ENCODE measurements around the gene GP2. TPM values are rescaled to one million over a fixed set of nuclear protein-coding genes. Genes with fewer than 3 reads are reported as not detected.

GP2 gene
- total and polyA plus RNA-seq, 2 of the 4 experiments (the other 2 are of a cell fraction): not detected

DNA sequence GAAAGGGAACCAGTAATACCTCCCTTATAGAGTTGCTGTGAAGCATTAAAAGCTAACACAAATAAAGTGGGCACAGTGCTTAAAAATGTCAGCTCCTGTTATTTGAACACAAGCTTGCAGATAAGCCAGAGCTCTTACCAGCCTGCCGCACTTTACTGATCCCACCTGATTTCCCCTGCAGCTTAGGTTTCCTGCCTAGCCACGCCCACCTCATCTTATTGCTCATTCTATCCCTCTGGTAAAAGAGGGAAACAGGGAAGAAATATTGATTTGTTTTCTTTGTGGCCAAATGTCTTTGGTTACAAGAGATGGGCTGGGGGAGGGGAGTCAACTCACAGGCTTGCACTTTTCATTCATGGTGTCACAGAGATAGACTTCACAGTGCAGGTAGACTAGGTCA lies 9.6 kb upstream of the GP2 start:
- Histone ChIP-seq H2BK120ac (ENCODE audit: low read depth, low read length) (no peak overlapping the region), H3K14ac (replicated peaks; ENCODE audit: low read depth, low read length) (no peak overlapping the region), H3K4me1 (ENCODE audit: control insufficient read depth, insufficient read depth, low read length) (no peaks in the 10 kb centered on the region), H3K9me1 (ENCODE audit: insufficient read depth, low read length) (no peaks in the 10 kb centered on the region), H3K18ac (ENCODE audit: low read depth, low read length) (no peak overlapping the region), H2AFZ (replicated peaks; ENCODE audit: low read length, poor library complexity) (no peak overlapping the region), H3K27ac (ENCODE audit: insufficient read depth, low read length) (no peak overlapping the region), H2BK20ac (ENCODE audit: low read depth, low read length) (no peak overlapping the region), H3K4ac (ENCODE audit: low read depth, low read length) (no peak overlapping the region), H2AK5ac (ENCODE audit: low read depth, low read length) (no peak overlapping the region), H3K79me1 (ENCODE audit: low read depth in 1 of 2, low read length in 2 of 2) (no peaks in the 10 kb centered on the region), H3K56ac (ENCODE audit: extremely low read depth, insufficient read depth, low read length) (no peak overlapping the region), H4K91ac (ENCODE audit: insufficient read depth, low read depth, low read length) (no peak overlapping the region), H2AK9ac (replicated peaks; ENCODE audit: low read depth, low read length, poor library complexity) (no peak overlapping the region), H3K9ac (ENCODE audit: low read depth, low read length) (no peak overlapping the region), H4K20me1 (ENCODE audit: insufficient read depth, low read length) (no peaks in the 10 kb centered on the region), H4K8ac (ENCODE audit: low read depth in 2 of 2, low read length in 2 of 2) (no peak overlapping the region), H4K5ac (ENCODE audit: low read depth, low read length) (no peak overlapping the region), H3K4me3 (ENCODE audit: insufficient read depth, low read depth, low read length) (no peak overlapping the region), H2BK15ac (ENCODE audit: low read depth, low read length) (no peak overlapping the region), H3K4me2 (ENCODE audit: low read depth, low read length) (no peak overlapping the region), H2BK5ac (ENCODE audit: low read depth, low read length, poor library complexity, severe bottlenecking) (no peak overlapping the region), H3K27me3 (ENCODE audit: control insufficient read depth, insufficient read depth, low read length) (no peaks in the 10 kb centered on the region), H3K9me3 (ENCODE audit: control insufficient read depth, insufficient read depth, low read length) (peaks cover 16% of the 10 kb centered on the region), H3K23ac (ENCODE audit: low read depth, low read length) (no peak overlapping the region), H3K36me3 (ENCODE audit: control insufficient read depth, insufficient read depth, low read length) (no peaks in the 10 kb centered on the region)
- dilution Hi-C loops (cut with HindIII; ENCODE audit: low sequenced_read_pairs, unreplicated experiment): no loop called here
- CTCF ChIA-PET: no interaction called here
- DNase-seq: no peak
- in situ Hi-C loops (cut with MboI; ENCODE audit: low sequenced_read_pairs): loop anchor here (25.0 kb wide), 1 partner anchor 175 kb away; no protein-coding TSS in a partner anchor
- intact Hi-C loops (cut with micrococcal nuclease): no loop called here
- POLR2A ChIA-PET (ENCODE audit: unreplicated experiment): no interaction called here
- WGBS, 2 experiments (ENCODE audit: extremely low coverage in 2 of 2, insufficient read length in 1 of 2): no CpG with 5 or more reads among the region's 2 CpGs
- BruUV-seq (replicated peaks): no TSS peak
- no peak for ATAC-seq (ENCODE audit: low read depth)
- no peak for TF ChIP-seq MXI1 (IDR thresholded peaks at IDR 0.05; ENCODE audit: borderline replicate concordance, low read depth, low read length)
- no peak for TF ChIP-seq CEBPB (IDR thresholded peaks at IDR 0.05; ENCODE audit: low read depth, low read length)
- TF ChIP-seq POLR2A (IDR thresholded peaks at IDR 0.05; ENCODE audit: low read depth, low read length): no peak
- TF ChIP-seq CHD1 (IDR thresholded peaks at IDR 0.05; ENCODE audit: low read depth, low read length): no peak
- no peak for TF ChIP-seq NFE2L2 (IDR thresholded peaks at IDR 0.05; ENCODE audit: low read depth, low read length)
- TF ChIP-seq RFX5 (IDR thresholded peaks at IDR 0.05; ENCODE audit: low read depth, low read length): no peak
- TF ChIP-seq FOS (IDR thresholded peaks at IDR 0.05; ENCODE audit: low read depth, low read length): no peak
- no peak for TF ChIP-seq RAD21 (IDR thresholded peaks at IDR 0.05; ENCODE audit: low read length)
- no peak for TF ChIP-seq RCOR1 (IDR thresholded peaks at IDR 0.05; ENCODE audit: insufficient replicate concordance, low read length)
- TF ChIP-seq, protein P1, sequence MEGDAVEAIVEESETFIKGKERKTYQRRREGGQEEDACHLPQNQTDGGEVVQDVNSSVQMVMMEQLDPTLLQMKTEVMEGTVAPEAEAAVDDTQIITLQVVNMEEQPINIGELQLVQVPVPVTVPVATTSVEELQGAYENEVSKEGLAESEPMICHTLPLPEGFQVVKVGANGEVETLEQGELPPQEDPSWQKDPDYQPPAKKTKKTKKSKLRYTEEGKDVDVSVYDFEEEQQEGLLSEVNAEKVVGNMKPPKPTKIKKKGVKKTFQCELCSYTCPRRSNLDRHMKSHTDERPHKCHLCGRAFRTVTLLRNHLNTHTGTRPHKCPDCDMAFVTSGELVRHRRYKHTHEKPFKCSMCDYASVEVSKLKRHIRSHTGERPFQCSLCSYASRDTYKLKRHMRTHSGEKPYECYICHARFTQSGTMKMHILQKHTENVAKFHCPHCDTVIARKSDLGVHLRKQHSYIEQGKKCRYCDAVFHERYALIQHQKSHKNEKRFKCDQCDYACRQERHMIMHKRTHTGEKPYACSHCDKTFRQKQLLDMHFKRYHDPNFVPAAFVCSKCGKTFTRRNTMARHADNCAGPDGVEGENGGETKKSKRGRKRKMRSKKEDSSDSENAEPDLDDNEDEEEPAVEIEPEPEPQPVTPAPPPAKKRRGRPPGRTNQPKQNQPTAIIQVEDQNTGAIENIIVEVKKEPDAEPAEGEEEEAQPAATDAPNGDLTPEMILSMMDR (conservative IDR thresholded peaks at IDR 0.05; ENCODE audit: low read depth, low read length): no peak
- TF ChIP-seq SMC3 (IDR thresholded peaks at IDR 0.05; ENCODE audit: low read depth, low read length): no peak
- TF ChIP-seq, protein P2, sequence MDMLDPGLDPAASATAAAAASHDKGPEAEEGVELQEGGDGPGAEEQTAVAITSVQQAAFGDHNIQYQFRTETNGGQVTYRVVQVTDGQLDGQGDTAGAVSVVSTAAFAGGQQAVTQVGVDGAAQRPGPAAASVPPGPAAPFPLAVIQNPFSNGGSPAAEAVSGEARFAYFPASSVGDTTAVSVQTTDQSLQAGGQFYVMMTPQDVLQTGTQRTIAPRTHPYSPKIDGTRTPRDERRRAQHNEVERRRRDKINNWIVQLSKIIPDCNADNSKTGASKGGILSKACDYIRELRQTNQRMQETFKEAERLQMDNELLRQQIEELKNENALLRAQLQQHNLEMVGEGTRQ (IDR thresholded peaks at IDR 0.05; ENCODE audit: low read depth, low read length): no peak
- TF ChIP-seq, protein P3, sequence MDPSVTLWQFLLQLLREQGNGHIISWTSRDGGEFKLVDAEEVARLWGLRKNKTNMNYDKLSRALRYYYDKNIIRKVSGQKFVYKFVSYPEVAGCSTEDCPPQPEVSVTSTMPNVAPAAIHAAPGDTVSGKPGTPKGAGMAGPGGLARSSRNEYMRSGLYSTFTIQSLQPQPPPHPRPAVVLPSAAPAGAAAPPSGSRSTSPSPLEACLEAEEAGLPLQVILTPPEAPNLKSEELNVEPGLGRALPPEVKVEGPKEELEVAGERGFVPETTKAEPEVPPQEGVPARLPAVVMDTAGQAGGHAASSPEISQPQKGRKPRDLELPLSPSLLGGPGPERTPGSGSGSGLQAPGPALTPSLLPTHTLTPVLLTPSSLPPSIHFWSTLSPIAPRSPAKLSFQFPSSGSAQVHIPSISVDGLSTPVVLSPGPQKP (IDR thresholded peaks at IDR 0.05; ENCODE audit: borderline replicate concordance, low read depth, low read length): no peak
- TF ChIP-seq BHLHE40 (IDR thresholded peaks at IDR 0.05; ENCODE audit: low read depth, low read length): no peak
- no peak for TF ChIP-seq MAZ (IDR thresholded peaks at IDR 0.05; ENCODE audit: borderline replicate concordance, low read depth, low read length)
